NCI-H1436 treated with DMSO at 0.1 percent for 48 hours (cell line): Measurements from ENCODE around the gene DLX4.

Source experiments
- DNase-seq: peaks from one replicate; lab custom pipeline; 2025; lab: John Stamatoyannopoulos, UW

The DLX4 gene

DNA sequence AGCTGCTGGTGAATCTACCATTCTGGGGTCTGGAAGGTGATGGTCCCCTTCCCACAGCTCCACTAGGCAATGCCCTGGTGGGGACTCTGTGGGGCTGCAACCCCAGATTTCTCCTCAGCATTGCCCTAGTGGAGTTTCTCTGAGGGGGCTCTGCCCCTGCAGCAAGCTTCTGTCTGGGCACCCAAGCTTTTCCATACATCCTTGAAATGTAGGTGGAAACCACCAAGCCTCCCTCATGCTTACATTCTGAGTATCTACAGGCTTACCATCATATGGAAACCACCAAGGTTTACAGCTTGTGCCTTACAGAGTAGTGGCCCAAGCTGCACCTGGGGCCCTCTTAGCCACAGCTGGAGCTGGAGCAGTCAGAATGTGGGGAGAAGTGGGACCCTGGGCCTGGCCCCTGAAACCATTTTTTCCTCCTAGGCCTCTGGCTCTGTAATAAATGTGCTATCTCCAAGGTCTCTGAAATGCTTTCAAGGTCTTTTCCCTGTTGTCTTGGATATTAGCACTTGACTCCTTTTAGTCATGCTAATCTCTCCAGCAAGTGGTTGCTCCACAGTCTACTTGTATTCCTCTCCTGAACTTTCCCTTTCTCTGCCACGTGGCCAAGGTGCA lies 45.6 kb downstream of the DLX4 start:
- no peak for DNase-seq

DNA sequence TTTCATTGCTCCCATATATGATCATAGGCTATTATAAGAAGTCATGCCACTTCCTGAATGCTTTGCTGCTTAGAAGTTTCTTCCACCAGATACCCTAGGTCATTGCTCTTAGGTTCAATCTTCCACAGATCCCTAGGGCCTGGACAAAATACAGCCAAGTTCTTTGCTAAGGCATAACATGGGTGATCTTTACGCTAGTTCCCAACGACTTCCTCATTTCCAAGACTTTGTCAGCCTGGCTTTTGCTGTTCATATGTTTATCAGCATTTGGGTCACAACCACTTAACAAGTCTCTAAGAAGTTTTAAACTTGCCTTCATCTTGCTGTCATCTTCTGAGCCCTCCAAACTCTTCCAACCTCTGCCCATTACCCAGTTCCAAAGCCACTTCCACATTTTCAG lies 46.2 kb downstream of the DLX4 start:
- DNase-seq = no peak

DNA sequence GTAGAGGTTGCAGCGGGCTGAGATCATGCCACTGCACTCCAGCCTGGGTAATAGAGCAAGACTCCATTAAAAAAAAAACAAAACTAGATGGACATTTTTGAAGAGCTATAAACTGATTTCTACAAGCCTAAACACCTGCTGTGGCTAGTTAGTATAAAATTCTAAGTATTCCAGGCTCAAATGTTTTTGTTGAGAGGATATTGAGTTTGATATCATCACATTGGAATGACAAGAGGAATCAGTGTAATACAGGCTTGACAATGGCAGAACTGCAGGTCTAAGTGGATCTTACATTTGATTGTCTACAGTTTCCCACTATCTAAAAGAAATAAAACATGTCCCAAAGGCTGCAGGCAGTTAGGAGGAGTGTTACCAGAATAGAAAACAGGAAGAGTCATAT lies 49.9 kb downstream of the DLX4 start:
- DNase-seq = no peak

DNA sequence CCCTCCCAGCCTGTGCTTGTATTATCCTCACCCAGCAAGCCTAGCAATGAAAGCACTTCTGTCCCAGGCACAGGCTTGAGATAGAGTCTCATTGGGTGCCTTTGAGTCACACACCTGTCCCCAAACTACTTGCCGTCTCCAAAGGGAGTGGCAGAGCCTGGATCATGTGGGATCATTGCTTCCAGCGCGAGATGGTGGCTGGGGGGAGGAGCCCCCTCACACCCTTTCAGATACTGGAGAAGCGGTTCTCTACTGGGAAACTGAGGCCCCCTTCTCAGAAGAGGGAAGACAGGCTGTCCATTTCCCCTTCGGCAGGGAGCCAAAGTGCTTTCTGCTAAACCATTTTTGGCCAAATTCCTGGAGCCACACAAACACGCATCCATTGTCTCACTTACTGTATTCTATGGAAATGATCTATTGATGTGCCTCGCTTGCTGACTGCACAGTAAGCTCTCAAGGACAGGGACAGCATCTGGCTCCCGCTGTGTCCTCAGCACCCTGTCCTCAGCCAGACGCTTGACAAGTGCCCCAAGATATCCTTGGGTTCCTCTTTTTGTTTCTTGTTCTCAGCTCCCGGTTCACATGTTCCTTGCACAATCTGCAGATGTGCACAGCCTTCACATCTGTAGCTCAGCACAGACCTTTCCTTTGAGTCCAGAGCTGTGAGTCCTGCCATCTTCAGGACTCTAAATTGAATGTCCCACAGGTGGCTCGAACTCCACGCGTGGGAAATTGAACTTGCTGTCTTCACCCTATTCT lies 52.0 kb downstream of the DLX4 start:
- no peak for DNase-seq

DNA sequence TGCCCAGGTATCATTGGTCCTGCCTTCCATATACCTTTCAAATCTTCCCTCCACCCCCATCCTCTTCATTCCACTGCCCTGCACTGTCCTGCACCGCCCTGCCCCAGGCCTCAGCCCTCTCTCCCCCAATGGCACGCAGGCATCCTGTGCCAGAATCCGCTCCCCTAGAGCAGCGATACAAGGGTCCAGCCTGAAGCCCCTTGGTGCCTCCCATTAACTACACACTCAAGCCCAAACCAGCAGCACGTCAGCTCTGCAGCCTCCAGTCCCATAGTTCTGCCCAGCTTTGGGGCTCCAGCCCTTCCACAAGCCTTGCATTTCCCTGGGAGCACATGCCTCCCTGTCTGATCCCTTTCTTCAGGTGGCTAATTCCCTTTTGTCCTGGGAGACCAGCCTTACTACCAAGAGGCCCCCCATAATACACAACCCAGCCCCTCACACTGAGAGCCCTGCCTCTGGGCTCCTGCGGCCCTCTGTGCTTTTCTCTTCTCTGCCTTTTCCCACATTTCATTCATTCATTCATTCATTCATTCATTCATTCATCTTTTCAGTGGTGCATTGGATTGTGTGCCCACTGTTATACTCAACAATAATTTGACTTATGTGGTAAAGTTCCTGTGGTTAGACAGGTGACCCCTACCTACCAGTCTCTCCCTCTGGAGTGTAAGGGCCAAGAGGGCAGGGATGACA lies 52.8 kb downstream of the DLX4 start:
- no peak for DNase-seq

DNA sequence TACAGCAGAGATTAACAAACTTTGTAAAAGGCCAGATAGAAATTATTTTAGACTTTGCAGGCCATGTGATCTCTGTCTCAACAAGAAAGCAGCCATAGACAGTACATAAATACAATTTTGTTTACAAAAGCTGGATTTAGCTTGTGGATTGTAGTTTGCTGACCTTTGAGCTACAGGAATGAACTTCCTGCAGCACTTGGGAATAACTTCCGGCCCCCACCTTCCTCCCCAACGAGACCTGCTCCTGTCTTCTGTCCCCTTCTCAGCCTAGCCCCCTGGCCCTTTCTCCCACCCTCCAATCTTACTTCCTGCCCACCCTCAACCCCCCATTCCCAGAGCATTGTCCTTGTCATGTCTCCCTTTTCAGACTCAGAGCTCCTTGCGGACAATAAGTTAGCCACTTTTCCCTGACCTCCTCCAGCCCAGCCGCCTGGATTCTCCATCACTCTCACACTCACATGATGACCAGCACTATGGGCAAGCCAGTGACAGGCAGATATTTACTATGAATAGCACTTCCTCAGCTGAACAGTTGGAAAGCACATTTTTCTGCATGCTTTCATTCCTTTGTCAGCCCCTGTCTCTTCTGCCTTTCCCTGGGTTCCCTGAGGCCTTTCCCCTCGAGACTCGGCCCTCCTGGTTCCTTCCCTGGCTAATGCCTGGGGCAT lies 53.6 kb downstream of the DLX4 start:
- no peak for DNase-seq

DNA sequence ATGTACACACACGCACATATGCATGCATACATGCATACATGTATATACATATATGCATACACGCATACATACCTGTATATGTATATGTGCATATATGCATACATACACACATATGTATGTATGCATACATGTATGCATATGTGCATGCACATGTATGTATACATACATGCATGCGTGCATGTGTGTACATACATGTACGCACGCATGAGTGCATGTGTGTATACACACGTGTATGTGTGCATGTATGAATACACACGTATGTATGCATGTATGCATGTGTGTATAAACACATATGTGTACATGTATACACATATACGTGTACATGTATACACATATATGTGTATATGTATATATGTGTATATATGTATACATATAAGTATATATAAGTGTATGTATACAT lies 54.5 kb downstream of the DLX4 start:
- no peak for DNase-seq
